GM18526 (cell line): ENCODE data around the gene KAT2A.

Source experiments
- POLR2A ChIP-seq: IDR thresholded peaks from 3 replicates; pipeline ENCODE4 v1.6.1; 2011; ENCODE audit not compliant: insufficient read length; ENCODE audit errors: extremely low read depth

Gene KAT2A

GRCh38 chr17:42122371-42123303 is 1.5 kb upstream of the KAT2A start, which contains the start of gene HSPB9:
Gene HSPB9 (plus strand): TSS chr17:42122804. CDS start chr17:42122851, 47 bp downstream.
- no peak for TF ChIP-seq POLR2A

GRCh38 chr17:42120161-42120769 is 902 bp downstream of the KAT2A start:
- TF ChIP-seq POLR2A = no peak

GRCh38 chr17:42119301-42119700 is 1.9 kb downstream of the KAT2A start:
- no peak for TF ChIP-seq POLR2A

GRCh38 chr17:42118545-42118944 is 2.6 kb downstream of the KAT2A start:
- no peak for TF ChIP-seq POLR2A

DNA sequence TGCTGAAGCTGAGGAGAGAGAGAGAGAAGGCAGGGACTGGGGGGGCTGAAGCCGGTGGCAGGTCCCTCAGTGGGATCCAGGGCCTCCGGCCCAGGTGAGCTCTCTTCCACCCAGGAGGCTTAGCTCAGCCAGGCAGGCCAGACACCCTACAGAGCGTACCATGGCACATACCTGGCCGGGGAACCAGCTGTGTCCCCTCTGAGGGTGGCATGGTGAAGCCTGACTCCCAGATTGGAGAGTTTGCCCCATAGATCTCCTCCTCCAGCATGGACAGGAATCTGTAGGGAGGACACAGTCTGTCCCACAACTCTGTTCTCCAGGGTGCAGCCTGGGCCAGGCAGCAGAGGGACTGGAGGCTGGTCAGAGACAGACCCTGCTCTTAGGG is 3.0 kb downstream of the KAT2A start:
- no peak for TF ChIP-seq POLR2A

DNA sequence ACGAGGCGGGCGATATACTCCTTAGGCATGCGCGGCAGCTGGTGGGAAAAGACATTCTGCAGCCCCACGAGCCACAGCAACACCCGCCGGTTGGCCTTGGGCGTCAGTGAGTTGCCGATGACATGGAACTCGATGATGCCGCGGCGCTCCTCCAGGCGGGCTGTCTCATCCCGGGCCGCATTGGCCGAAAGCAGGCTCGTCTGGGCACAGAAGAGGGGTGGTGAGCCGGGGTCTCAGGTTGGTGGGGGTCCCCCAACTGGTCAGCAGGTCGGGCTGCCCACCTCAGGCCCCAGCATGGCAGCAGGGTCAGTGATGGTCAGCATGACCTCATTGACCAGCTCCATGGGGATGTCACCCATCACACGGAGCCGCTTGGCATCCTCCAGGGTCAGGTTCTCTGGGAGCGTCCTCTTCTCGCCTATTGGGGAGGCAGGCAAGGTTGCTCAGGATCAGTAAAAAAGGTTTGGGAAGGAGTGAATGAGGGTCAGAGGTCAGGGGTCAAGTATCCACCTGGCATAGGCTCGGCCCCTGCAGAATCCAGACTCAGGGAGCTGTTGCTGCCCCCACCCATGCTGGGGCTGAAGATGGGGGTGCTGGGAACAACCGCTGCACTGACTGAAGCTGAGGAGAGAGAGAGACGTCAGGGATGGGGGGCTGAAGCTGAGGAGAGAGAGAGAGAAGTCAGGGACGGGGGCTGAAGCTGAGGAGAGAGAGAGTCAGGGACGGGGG is 3.6 kb downstream of the KAT2A start:
- no peak for TF ChIP-seq POLR2A

DNA sequence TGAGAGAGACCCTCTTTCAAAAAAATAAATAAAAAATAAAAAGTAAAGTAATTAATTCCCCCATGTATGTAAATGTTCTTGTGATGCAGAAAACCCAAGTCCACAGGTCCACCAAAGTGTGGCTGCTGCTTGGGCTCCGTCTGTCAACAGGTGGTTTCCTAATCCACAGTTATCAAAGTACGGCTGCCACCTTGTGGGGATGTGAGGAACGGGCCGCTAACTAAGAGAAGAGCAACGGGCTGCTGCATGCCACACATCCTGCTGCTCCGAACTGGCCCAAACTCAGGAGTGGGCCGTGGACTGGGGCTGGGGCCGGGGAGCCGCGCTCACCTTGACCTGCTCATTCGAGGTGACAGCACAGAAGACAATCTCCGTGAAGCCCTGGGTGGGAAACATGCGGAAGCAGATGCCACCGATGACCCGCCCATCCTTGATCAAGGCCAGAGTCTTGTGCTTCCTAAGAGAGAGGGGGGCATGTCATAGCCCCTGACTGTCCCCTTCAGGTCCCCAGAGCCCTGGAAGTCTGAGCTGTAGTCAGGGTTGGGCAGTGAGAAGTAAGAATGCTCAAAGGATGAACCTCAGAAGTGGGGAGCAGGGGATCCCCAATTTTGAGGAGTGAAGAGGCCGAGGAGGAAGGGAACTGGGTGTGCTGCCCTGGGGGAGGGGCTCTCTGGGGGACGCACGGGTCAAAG is 4.3 kb downstream of the KAT2A start:
- no peak for TF ChIP-seq POLR2A

DNA sequence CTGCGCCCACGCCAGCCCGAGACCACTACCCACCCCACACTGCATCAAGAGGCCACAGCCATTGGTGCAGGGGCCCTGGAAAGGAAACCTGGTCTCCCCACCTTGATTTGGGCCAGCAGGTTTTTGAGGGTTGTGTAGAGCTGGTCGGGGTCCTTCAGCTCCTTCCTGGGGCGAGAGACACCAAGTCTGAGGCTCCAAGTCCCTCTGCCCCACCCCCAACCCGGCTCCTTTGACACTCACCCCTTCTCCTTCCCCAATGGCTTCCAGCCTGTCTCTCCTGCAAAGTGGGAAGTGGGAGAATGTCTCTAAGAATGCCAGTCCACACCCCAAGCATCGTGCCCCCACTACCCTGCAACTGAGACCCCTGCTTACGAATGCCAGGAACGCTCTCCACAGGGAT is 7.0 kb downstream of the KAT2A start:
- no peak for TF ChIP-seq POLR2A

DNA sequence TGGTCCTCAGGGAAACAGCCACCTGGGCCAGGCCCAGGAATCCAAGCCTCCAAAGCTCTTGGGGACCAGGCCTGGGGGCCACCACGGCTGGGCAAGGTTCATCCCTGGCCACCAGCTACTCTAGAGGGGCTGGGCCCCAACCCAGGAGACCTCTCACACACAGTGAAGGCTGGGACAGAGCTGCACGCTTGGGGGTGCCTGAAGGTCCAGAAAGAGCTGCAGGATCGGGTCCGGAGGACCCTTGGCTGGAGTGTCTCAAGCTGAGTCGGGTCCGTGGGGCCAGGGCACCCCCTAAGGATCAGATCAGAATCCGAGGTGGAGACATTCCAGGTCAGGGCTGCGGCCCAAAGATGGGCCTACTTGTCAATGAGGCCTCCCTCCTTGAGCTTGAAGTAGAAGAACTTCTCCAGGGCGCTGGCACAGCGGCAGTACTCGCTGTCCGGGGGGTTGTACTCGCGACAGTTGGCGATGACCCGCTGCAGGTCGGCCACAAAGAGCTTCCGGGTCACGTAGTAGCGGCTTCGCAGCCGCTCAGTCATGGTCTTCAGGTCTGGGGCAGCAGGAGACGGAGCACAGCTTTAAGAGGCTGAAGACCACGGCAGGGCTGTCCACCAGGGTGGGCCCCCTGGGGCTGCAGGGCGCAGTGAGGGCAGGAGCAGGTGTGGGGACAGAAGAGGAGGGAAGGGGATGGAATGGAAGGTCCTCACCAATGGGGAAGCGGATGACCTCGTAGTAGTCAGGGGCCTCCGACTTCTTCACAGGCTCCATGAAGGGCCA is 7.7 kb downstream of the KAT2A start:
- no peak for TF ChIP-seq POLR2A

- peak; percentile 95 for TF ChIP-seq POLR2A
Measured at GRCh38 chr17:42112552-42113176, 8.5 kb downstream of the KAT2A start, which contains the start of gene DHX58. Gene DHX58 (minus strand): TSS chr17:42112714. CDS start chr17:42111892, 822 bp downstream.

GRCh38 chr17:42111871-42112551 is 9.2 kb downstream of the KAT2A start:
- peak; percentile 32 for TF ChIP-seq POLR2A

DNA sequence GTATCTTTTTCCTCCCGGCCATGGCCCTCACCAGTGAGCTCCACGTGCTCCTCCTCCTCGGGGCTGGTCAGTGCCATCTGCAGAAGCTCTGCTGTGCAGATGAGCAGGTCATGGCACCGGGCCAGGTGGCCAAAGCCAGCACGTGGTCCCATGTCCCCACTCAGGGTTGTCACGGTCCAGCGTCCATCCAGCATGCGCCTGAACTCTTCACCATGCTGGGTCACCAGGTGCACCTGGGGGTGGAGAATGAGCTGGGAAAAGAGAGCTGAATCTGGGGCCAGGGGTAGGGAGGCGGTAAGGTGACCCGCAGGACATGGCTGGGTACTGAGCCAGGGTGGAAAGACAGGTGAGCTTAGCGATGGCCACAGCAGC is 9.9 kb downstream of the KAT2A start:
- no peak for TF ChIP-seq POLR2A

- no peak for TF ChIP-seq POLR2A
Measured at GRCh38 chr17:42110301-42111264, 10.6 kb downstream of the KAT2A start.

DNA sequence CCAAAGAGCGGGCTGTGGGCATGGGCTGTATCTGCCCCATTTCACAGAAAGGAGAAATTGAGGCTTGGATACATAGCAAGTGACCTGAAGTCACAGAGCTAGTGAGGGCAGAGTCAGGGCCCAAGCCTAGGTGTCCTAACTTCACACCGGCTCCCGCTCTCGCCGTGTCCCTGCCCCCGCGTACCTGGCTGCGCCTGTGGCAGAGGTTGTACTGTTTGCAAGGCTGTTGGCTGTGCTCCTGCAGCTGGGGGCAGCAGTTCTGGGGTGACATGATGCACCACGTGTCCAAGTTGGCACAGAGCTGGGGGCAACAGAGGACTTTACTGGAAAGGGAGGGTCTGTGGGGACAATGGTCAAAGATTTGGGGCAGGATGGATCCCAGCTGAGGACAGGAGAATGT is 12.1 kb downstream of the KAT2A start:
- TF ChIP-seq POLR2A = no peak
